H9 (cell line): ENCODE results near the gene TFPI. TPM values are rescaled to one million over a fixed set of nuclear protein-coding genes. Genes with fewer than 3 reads are reported as not detected.

Experiments used
- DNase-seq: peaks from one replicate; pipeline ENCODE4 v3.0.0-alpha.2; 2017
- H2AFZ ChIP-seq: one replicate; pipeline ENCODE4 v1.6.1; 2013; ENCODE audit warnings: mild to moderate bottlenecking, low read length, control low read depth, moderate library complexity
- H2AK5ac ChIP-seq: 2 replicates; pipeline ENCODE4 v1.6.1; 2013; ENCODE audit warnings: low read length, control low read depth, mixed read lengths; ENCODE audit not compliant: insufficient read length
- H2BK120ac ChIP-seq: one replicate; pipeline ENCODE4 v1.6.1; 2013; ENCODE audit warnings: low read depth, mild to moderate bottlenecking, low read length, control low read depth, inconsistent platforms; ENCODE audit not compliant: poor library complexity, severe bottlenecking
- H2BK12ac ChIP-seq: 2 replicates; pipeline ENCODE4 v1.6.1; 2013; ENCODE audit warnings: low read length, control low read depth, mixed read lengths, low read depth; ENCODE audit not compliant: insufficient read length
- H2BK15ac ChIP-seq: 2 replicates; pipeline ENCODE4 v1.6.1; 2013; ENCODE audit warnings: low read depth, low read length, control low read depth
- H2BK20ac ChIP-seq: one replicate; pipeline ENCODE4 v1.6.1; 2013; ENCODE audit warnings: low read depth, mild to moderate bottlenecking, low read length, control low read depth, inconsistent platforms; ENCODE audit not compliant: poor library complexity, severe bottlenecking
- H2BK5ac ChIP-seq: 2 replicates; pipeline ENCODE4 v1.6.1; 2013; ENCODE audit warnings: low read length, control low read depth, mixed read lengths; ENCODE audit not compliant: insufficient read length
- H3K14ac ChIP-seq: 2 replicates; pipeline ENCODE4 v1.6.1; 2013; ENCODE audit warnings: low read length, control low read depth; ENCODE audit not compliant: insufficient read depth
- H3K18ac ChIP-seq: 2 replicates; pipeline ENCODE4 v1.6.1; 2013; ENCODE audit warnings: low read depth, mild to moderate bottlenecking, mixed read lengths, low read length, control low read depth; ENCODE audit not compliant: insufficient read length
- H3K23ac ChIP-seq: 2 replicates; pipeline ENCODE4 v1.6.1; 2013; ENCODE audit warnings: low read length, control low read depth, mixed read lengths, low read depth; ENCODE audit not compliant: insufficient read length
- H3K23me2 ChIP-seq: 2 replicates; pipeline ENCODE4 v1.6.1; 2013; ENCODE audit warnings: low read depth, mild to moderate bottlenecking, mixed read lengths, low read length, control low read depth; ENCODE audit not compliant: insufficient read length, poor library complexity, severe bottlenecking
- H3K27ac ChIP-seq: 2 replicates; pipeline ENCODE4 v1.5.1; 2013; ENCODE audit warnings: low read length, control low read depth, mixed read lengths, low read depth; ENCODE audit not compliant: insufficient read length
- H3K27me3 ChIP-seq: 2 replicates; pipeline ENCODE4 v1.6.1; 2013; ENCODE audit warnings: low read length, control low read depth, inconsistent platforms; ENCODE audit not compliant: insufficient read depth
- H3K4ac ChIP-seq: 2 replicates; pipeline ENCODE4 v1.6.1; 2013; ENCODE audit warnings: low read depth, mild to moderate bottlenecking, control low read depth, inconsistent platforms, low read length, moderate library complexity
- H3K4me1 ChIP-seq: 2 replicates; pipeline ENCODE4 v1.6.1; 2013; ENCODE audit warnings: low read length, control low read depth, inconsistent platforms; ENCODE audit not compliant: insufficient read depth
- H3K4me2 ChIP-seq: 2 replicates; pipeline ENCODE4 v1.6.1; 2013; ENCODE audit warnings: low read length, control low read depth, mixed read lengths; ENCODE audit not compliant: insufficient read length, insufficient read depth
- H3K56ac ChIP-seq: 2 replicates; pipeline ENCODE4 v1.6.1; 2013; ENCODE audit warnings: low read depth, mild to moderate bottlenecking, mixed read lengths, low read length, control low read depth; ENCODE audit not compliant: insufficient read length
- H3K79me1 ChIP-seq: 2 replicates; pipeline ENCODE4 v1.6.1; 2013; ENCODE audit warnings: low read depth, mild to moderate bottlenecking, moderate library complexity, low read length, control low read depth, inconsistent platforms; ENCODE audit not compliant: insufficient read depth, poor library complexity, severe bottlenecking
- H3K79me2 ChIP-seq: 2 replicates; pipeline ENCODE4 v1.6.1; 2013; ENCODE audit warnings: low read length, control low read depth, inconsistent platforms; ENCODE audit not compliant: insufficient read depth
- H3K9ac ChIP-seq: 2 replicates; pipeline ENCODE4 v1.6.1; 2013; ENCODE audit warnings: low read length, control low read depth, mixed read lengths; ENCODE audit not compliant: insufficient read length; ENCODE audit errors: extremely low read depth
- H3K9me3 ChIP-seq: one replicate; pipeline ENCODE4 v1.6.1; 2013; ENCODE audit warnings: low read depth, low read length, inconsistent platforms; ENCODE audit not compliant: control insufficient read depth
- H3T11ph ChIP-seq: one replicate; pipeline ENCODE4 v1.6.1; 2013; ENCODE audit warnings: mild to moderate bottlenecking, low read length, control low read depth, inconsistent platforms
- H4K20me1 ChIP-seq: one replicate; pipeline ENCODE4 v1.6.1; 2013; ENCODE audit not compliant: control insufficient read depth, insufficient read length, insufficient read depth
- H4K5ac ChIP-seq: 2 replicates; pipeline ENCODE4 v1.6.1; 2013; ENCODE audit warnings: low read depth, mild to moderate bottlenecking, mixed read lengths, low read length, control low read depth; ENCODE audit not compliant: insufficient read length
- H4K8ac ChIP-seq: replicated peaks from 2 replicates; pipeline ENCODE4 v1.6.1; 2013; ENCODE audit warnings: low read length, control low read depth, mixed read lengths, low read depth; ENCODE audit not compliant: insufficient read length
- H4K91ac ChIP-seq: 2 replicates; pipeline ENCODE4 v1.6.1; 2013; ENCODE audit warnings: low read depth, mild to moderate bottlenecking, moderate library complexity, mixed read lengths, low read length, control low read depth; ENCODE audit not compliant: insufficient read length
- H3K27ac Mint-ChIP-seq, 3 experiments: 2 replicates in 2 of 3; 3 replicates in 1 of 3; pipeline ENCODE4 v1.8.0; 2020 to 2021; ENCODE audit warnings: mixed read lengths in 3 of 3, mild to moderate bottlenecking in 1 of 3, moderate library complexity in 1 of 3
- H3K27me3 Mint-ChIP-seq: 2 replicates; pipeline ENCODE4 v1.8.0; 2021; ENCODE audit warnings: low read depth, mild to moderate bottlenecking, moderate library complexity, mixed read lengths
- H3K36me3 Mint-ChIP-seq, 3 experiments: 2 replicates in 2 of 3; 3 replicates in 1 of 3; pipeline ENCODE4 v1.8.0; 2020 to 2021; ENCODE audit warnings: low read depth in 3 of 3, mixed read lengths in 3 of 3; ENCODE audit not compliant: insufficient read depth in 1 of 3
- H3K4me1 Mint-ChIP-seq, 2 experiments: 2 replicates each; pipeline ENCODE4 v1.8.0; 2020; ENCODE audit warnings: mixed read lengths in 2 of 2
- H3K4me3 Mint-ChIP-seq, 2 experiments: 2 replicates in 1 of 2; 3 replicates in 1 of 2; pipeline ENCODE4 v1.8.0; 2020 to 2021; ENCODE audit warnings: mild to moderate bottlenecking in 2 of 2, mixed read lengths in 2 of 2, moderate library complexity in 1 of 2
- H3K9me3 Mint-ChIP-seq, 2 experiments: 2 replicates in 1 of 2; 3 replicates in 1 of 2; pipeline ENCODE4 v1.8.0; 2020; ENCODE audit warnings: mild to moderate bottlenecking in 2 of 2, mixed read lengths in 2 of 2, moderate library complexity in 1 of 2
- CTCF ChIP-seq: fragments of 200-600 bp; sonication (generic); conservative IDR thresholded peaks from 3 replicates; pipeline ENCODE4 v1.8.0; 2021; ENCODE audit warnings: antibody characterized with exemption, mild to moderate bottlenecking
- WGBS: extraction: QIAGEN DNeasy Blood & Tissue Kit; methylation state at CpG from one replicate; pipeline ENCODE4 v1.1.7; 2013; ENCODE audit warnings: missing lambda C conversion rate, low lambda C conversion rate, mixed read lengths; ENCODE audit not compliant: insufficient read length; ENCODE audit errors: extremely low coverage; 5-methylcytosine and 5-hydroxymethylcytosine counted together
- total RNA-seq: library from RNA; stranded (reverse); gene quantifications from 2 replicates; pipeline ENCODE4 v1.2.1, GENCODE V29; 2021

Gene TFPI
- total RNA-seq, 1 experiment from 2014 or later = 5.8 TPM

GRCh38 chr2:187581125-187581896 lies 27.1 kb upstream of the TFPI start:
- H3K14ac ChIP-seq = no peak overlapping the region
- H2AK5ac ChIP-seq = no peak overlapping the region
- no CpG with 5 or more reads among the region's 4 CpGs for WGBS
- no peak overlapping the region for H3K27ac Mint-ChIP-seq
- H4K8ac ChIP-seq = no peak overlapping the region
- H3K4ac ChIP-seq = no peak overlapping the region
- no peak overlapping the region for H2BK120ac ChIP-seq
- no peak overlapping the region for H4K91ac ChIP-seq
- no peak overlapping the region for H3K4me3 Mint-ChIP-seq
- no peak overlapping the region for H3K23ac ChIP-seq
- H2BK15ac ChIP-seq = no peak overlapping the region
- H2BK12ac ChIP-seq = no peak overlapping the region
- no peak overlapping the region for H3T11ph ChIP-seq
- no peaks in the 10 kb centered on the region for H3K27me3 Mint-ChIP-seq
- no peak overlapping the region for H3K9ac ChIP-seq
- H3K23me2 ChIP-seq = no peaks in the 10 kb centered on the region
- H3K36me3 Mint-ChIP-seq = no peaks in the 10 kb centered on the region
- no peak overlapping the region for H2BK20ac ChIP-seq
- no peaks in the 10 kb centered on the region for H3K9me3 Mint-ChIP-seq
- no peaks in the 10 kb centered on the region for H3K27me3 ChIP-seq
- TF ChIP-seq CTCF = peak; percentile 75
- no peak overlapping the region for H2BK5ac ChIP-seq
- H3K56ac ChIP-seq = no peak overlapping the region
- peaks cover 4 to 17% of the 10 kb centered on the region in 2 experiments; a peak in 3 of 4 replicates for H3K4me1 Mint-ChIP-seq
- H4K20me1 ChIP-seq = no peaks in the 10 kb centered on the region
- DNase-seq = no peak
- H3K18ac ChIP-seq = no peak overlapping the region
- no peak overlapping the region for H3K4me2 ChIP-seq
- no peak overlapping the region for H3K27ac ChIP-seq
- H4K5ac ChIP-seq = no peak overlapping the region
- H3K79me1 ChIP-seq = no peaks in the 10 kb centered on the region
- no peaks in the 10 kb centered on the region for H3K4me1 ChIP-seq
- H3K79me2 ChIP-seq = no peaks in the 10 kb centered on the region
- no peak overlapping the region for H2AFZ ChIP-seq
- H3K9me3 ChIP-seq = no peaks in the 10 kb centered on the region
